AG04449 (cell line): ENCODE data around the gene PLP2.

Experiments used
- CTCF ChIA-PET: fragments of 350-600 bp; formaldehyde crosslinking; extraction: SDS; loops from one replicate; lab custom pipeline; 2021; ENCODE audit warnings: antibody characterized with exemption; lab: Yijun Ruan, JAX
- POLR2A ChIA-PET: fragments of 400-600, 350-600 bp; formaldehyde crosslinking; extraction: SDS; loops from one replicate; lab custom pipeline; 2020; ENCODE audit warnings: antibody characterized with exemption, inconsistent platforms; lab: Yijun Ruan, JAX
- DNase-seq: peaks from one replicate; pipeline ENCODE4 v3.0.0-alpha.2; 2010; ENCODE audit warnings: low read depth, low spot score
- H3K4me3 ChIP-seq: 2 replicates; pipeline ENCODE4 v1.5.1; 2011; ENCODE audit warnings: low read depth, mild to moderate bottlenecking, control low read depth, low read length
- TF ChIP-seq, protein P1 (sequence below): IDR thresholded peaks from one replicate; pipeline ENCODE4 v1.5.1; 2011; ENCODE audit warnings: mild to moderate bottlenecking, moderate library complexity, low read length, control low read depth, inconsistent platforms; ENCODE audit not compliant: insufficient read depth; ENCODE audit errors: missing control alignments

Gene PLP2

GRCh38 chrX:49197543-49198087, 25.9 kb downstream of the PLP2 start:
- ChIA-PET POLR2A (no interaction called here), CTCF (no interaction called here)
- TF ChIP-seq, protein P1, sequence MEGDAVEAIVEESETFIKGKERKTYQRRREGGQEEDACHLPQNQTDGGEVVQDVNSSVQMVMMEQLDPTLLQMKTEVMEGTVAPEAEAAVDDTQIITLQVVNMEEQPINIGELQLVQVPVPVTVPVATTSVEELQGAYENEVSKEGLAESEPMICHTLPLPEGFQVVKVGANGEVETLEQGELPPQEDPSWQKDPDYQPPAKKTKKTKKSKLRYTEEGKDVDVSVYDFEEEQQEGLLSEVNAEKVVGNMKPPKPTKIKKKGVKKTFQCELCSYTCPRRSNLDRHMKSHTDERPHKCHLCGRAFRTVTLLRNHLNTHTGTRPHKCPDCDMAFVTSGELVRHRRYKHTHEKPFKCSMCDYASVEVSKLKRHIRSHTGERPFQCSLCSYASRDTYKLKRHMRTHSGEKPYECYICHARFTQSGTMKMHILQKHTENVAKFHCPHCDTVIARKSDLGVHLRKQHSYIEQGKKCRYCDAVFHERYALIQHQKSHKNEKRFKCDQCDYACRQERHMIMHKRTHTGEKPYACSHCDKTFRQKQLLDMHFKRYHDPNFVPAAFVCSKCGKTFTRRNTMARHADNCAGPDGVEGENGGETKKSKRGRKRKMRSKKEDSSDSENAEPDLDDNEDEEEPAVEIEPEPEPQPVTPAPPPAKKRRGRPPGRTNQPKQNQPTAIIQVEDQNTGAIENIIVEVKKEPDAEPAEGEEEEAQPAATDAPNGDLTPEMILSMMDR = no peak
- H3K4me3 ChIP-seq = no peak overlapping the region
- DNase-seq = no peak

- POLR2A ChIA-PET = no interaction called here
- DNase-seq = no peak
- TF ChIP-seq, protein P1 = no peak
- H3K4me3 ChIP-seq = no peak overlapping the region
- CTCF ChIA-PET = no interaction called here
Observed at GRCh38 chrX:49198540-49199314, 27.0 kb downstream of the PLP2 start.

DNA sequence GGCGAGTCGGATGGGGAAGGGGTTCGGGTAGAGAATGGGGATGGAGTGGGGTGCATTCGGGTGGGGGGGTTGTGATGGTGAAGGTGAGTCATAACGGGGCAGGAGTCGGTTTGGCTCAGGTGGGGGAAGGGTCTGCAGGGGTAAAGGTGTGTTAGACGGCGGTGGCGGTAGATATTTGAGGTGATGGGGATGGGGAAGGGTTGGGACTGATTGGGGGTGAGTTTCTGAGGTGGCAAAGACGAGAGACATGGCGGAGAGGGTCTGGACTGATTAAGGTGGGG, 27.6 kb downstream of the PLP2 start:
- CTCF ChIA-PET = no interaction called here

GRCh38 chrX:49199906-49200771, 28.4 kb downstream of the PLP2 start, which contains the start of gene SYP:
Gene SYP (minus strand): TSS chrX:49200193. CDS start chrX:49200186, 7 bp downstream.
- DNase-seq = no peak
- peak within 1 kb of the TSS; percentile 39 for H3K4me3 ChIP-seq
- TF ChIP-seq, protein P1 = no peak
- CTCF ChIA-PET = interaction anchor here (1.0 to 1.1 kb wide), 2 partner anchors 8 to 9 kb away, joined by 3 to 5 read pairs; no protein-coding TSS in a partner anchor
- POLR2A ChIA-PET = no interaction called here

More for the DNA sequence above, 27.6 kb downstream of the PLP2 start:
- H3K4me3 ChIP-seq = no peak overlapping the region
- POLR2A ChIA-PET = no interaction called here
- TF ChIP-seq, protein P1 = no peak
- no peak for DNase-seq

DNA sequence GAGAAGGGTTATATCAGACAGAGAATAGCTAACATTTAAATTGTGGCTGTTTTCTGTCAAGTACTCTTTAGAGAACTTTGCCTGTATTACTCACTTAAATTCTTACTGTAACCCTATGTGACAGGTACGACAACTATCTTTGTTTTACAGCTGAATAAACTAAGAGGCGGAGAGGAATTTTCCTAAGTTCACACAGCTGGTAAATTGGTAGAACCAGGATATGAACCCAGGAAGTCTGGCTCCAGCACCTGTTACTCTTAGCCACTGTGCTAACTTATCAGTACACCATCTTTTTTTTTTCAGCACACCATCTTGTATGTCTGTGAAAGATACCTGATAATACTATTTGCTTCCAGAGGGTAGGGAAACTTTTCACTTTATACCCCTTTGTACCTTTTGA, 30.3 kb downstream of the PLP2 start:
- no peak for DNase-seq
- TF ChIP-seq, protein P1 = no peak
- POLR2A ChIA-PET = no interaction called here
- no peak overlapping the region for H3K4me3 ChIP-seq
- CTCF ChIA-PET = interaction anchor here (0.8 to 1.0 kb wide), 2 partner anchors 9 to 11 kb away, joined by 3 to 4 read pairs; no protein-coding TSS in a partner anchor

- TF ChIP-seq, protein P1 = no peak
- POLR2A ChIA-PET = no interaction called here
- DNase-seq = no peak
- no peak overlapping the region for H3K4me3 ChIP-seq
- CTCF ChIA-PET = no interaction called here
Observed at GRCh38 chrX:49203536-49203935, 31.8 kb downstream of the PLP2 start.
